GM18858 (cell line): Measurements from ENCODE around the gene TMCO6.
A peak's percentile ranks its signal among the peaks of the same experiment; 100 is the strongest.
"Not testable (repeated sequence)": the region's sequence is repeated elsewhere in the genome, so short reads cannot be mapped to it uniquely, and the experiment has no call there.

ENCODE experiments used
- ATAC-seq: cut with Tn5 transposase; IDR thresholded peaks from one replicate; pipeline ENCODE4 v1.9.1; 2021; ENCODE audit not compliant: unreplicated experiment

The TMCO6 gene

DNA sequence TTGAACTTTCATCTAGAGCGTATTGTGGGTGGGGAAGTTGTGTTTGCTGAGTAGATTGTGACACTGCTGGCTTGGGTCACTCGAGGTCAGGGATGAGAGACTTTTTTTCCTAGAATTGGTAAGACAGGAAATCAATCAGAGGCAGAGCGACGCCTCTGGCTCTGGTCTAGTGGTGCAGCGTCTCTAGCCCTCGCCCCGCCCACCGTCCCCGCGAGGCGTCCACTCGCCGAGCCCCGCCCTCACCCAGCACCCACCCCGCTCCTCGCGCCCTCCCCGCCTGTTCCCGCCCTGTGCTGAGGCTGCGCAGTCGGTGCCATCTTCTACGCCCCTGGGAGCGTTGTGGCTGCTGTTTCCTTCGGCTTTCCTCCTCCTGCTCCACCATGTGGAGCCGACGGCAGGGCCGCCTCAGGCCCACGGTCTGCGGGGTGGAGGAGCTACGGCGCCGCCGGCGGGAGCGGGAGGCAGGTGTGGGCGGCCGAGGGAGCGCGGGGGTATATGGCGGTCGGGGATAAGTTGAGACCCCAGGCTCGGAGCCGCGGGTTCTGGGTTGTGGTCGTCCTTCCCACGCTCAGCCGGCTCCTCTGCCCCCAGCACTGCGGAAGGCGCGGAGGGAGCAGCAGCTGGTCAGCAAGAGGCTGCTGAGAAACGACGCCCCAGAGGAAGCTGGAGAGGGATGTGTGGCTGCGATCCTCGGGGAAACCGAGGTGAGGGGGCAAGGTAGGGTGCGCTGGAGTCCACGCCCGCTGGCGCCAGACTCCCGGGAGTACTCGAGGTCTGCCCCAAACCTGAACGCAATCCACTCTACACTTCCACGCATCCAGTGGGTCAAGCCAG is at the start of gene TMCO6:
Gene TMCO6 (plus strand): TSS at position 304 of the 834 bp plus-strand sequence. CDS start 77 bp downstream, at position 381.
- peak; percentile 78 for ATAC-seq

- ATAC-seq = no peak
These were observed 48.4 kb upstream of the TMCO6 start for GRCh38 chr5:140590861-140591260.

GRCh38 chr5:140591747-140592372 is 47.4 kb upstream of the TMCO6 start:
- no peak for ATAC-seq

DNA sequence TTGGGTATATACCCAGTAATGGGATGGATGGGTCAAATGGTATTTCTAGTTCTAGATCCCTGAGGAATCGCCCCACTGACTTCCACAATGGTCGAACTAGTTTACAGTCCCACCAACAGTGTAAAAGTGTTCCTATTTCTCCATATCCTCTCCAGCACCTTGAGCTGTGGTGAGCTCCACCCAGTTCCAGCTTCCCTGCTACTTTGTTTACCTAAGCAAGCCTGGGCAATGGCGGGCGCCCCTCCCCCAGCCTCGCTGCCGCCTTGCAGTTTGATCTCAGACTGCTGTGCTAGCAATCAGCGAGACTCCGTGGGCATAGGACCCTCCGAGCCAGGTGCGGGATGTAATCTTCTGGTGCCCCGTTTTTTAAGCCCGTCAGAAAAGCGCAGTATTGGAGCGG is 46.2 kb upstream of the TMCO6 start:
- ATAC-seq = not testable (repeated sequence)

DNA sequence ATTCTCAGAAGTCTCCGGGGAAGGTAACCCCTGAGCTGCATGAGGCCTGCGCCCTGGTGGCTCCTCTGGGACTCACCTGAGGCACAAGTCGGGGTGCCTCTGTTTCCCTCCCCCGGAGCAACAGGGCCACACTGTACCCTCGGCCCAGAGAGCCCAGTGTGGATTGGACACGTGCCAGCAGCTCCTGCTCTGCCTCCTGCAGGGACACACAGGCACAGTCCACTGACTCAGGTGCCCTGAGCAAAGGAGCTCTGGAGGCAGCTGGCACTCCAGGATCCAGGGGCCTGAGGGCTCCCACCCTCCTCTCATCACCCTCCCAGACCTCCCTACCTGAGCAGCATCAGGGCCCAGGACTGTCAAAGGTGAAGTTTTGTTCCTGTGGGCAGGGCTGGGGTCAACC is 45.1 kb upstream of the TMCO6 start:
- ATAC-seq = no peak

DNA sequence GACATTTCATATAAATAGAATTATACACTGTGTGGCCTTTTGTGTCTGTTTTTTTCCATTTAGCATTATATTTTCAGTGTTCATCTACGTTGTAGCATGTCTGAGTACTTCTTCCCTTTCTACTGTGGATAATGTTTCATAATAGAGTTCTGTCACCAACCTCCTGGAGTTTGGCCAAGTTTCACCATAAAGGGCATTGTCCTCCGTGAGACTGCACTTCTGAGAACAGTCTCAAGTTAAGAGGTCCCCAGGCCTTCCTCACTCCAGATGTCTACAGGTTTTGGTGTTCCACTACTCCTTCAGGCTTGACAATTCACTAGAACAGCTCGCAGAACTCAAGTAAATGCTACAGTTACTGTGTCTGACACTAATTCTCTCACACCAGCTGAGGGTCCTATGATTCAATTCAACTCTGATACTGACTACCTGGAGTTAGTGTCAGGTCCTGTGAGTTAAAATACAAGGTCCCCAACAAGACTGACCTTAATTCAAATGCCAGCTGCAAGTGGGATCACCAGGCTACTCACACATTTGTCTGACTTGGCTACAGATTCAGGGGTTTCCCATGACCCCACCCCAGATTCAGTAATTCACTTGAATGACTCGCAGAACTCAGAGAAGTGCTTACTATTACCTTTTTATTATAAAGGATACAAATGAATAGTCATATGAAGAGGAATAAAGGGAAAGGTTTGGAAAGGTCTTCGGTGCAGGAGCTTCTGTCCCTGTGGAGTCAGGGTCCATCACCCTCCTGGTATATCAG is 43.5 kb upstream of the TMCO6 start:
- ATAC-seq = no peak

- no peak for ATAC-seq
These were observed 42.9 kb upstream of the TMCO6 start for GRCh38 chr5:140596321-140596741.

GRCh38 chr5:140598836-140599235 is 40.4 kb upstream of the TMCO6 start:
- ATAC-seq = no peak

- no peak for ATAC-seq
These were observed 39.2 kb upstream of the TMCO6 start for GRCh38 chr5:140600096-140600495.

DNA sequence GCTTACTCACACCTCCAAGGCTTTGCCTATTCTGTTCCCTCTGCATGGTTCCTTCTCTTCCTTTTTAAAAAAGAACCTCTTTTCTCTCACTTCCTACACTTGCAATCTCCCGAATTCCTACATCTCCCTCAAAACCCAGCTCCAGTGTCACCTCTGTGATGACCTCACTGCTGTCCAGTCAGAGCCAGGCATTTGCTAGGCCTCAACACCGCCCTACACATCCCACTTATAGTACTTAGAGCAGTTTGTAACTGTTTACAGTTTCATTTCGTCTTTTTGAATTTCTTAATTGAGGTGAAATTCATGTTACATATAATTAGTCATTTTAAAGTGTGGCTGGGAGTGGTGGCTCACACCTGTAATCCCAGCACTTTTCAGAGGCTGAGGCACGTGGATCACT is 37.1 kb upstream of the TMCO6 start:
- ATAC-seq = no peak

DNA sequence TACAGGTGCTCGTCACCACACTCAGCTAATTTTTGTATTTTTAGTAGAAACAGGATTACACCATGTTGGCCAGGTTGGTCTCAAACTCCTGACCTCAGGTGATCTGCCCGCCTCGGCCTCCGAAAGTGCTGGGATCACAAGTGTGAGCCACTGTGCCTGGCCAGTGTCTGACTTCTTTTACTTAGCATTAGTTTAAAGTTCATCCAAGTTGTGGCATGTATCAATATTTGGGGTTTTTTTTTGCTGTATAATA is 35.9 kb upstream of the TMCO6 start:
- ATAC-seq = not testable (repeated sequence)

- ATAC-seq = no peak
These were observed 35.5 kb upstream of the TMCO6 start for GRCh38 chr5:140603734-140604133.

DNA sequence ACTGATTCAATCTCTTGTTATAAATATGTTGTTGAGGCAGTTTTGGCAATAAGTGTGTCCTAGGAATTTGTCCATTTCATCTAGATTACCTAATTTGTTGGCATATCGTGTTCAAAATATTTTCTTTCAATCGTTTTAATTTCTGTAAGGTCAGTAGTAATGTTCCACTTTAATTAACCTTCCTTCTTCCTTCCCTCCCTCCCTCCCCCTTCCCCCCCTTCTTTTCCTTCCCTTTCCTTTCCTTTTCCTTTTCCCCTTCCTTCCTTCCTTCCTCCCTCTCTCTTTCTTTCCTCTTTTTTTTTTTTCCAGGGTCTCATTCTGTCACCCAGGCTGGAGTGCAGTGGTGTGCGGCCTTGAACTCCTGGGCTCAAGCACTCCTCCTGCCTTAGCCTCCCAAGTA is 33.4 kb upstream of the TMCO6 start:
- ATAC-seq = no peak

GRCh38 chr5:140607031-140607430 is 32.2 kb upstream of the TMCO6 start:
- ATAC-seq = no peak

GRCh38 chr5:140608722-140609121 is 30.5 kb upstream of the TMCO6 start:
- no peak for ATAC-seq

- ATAC-seq = no peak
These were observed 30.1 kb upstream of the TMCO6 start for GRCh38 chr5:140609126-140609525.

DNA sequence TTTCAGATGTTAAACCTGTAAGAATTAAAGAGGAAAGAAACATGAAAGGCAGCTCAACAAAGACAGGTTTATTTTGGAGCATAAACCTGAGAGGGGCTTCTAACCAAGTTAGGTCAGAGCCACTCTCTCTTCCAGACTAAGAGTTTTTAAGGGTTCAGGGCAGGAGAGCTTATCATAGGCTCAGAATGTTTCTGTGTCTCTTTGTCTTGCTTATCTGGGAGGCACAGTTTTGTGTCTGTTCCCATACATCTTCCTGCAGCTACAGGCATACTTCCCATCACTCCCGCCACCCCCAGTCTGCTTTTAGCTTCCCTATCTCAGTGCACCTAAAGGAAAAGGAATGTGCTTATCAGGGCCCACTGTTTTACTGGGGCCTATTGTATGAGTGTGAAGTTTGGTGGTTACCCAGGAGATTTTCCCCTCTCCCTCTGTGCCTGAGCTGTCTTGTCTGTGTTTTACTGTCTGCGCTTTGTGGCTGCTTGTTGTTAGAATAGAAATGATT is 28.2 kb upstream of the TMCO6 start:
- ATAC-seq = no peak

GRCh38 chr5:140622301-140622700 is 16.9 kb upstream of the TMCO6 start:
- ATAC-seq = no peak

- not testable (repeated sequence) for ATAC-seq
These were observed 16.2 kb upstream of the TMCO6 start for GRCh38 chr5:140623061-140623460.

DNA sequence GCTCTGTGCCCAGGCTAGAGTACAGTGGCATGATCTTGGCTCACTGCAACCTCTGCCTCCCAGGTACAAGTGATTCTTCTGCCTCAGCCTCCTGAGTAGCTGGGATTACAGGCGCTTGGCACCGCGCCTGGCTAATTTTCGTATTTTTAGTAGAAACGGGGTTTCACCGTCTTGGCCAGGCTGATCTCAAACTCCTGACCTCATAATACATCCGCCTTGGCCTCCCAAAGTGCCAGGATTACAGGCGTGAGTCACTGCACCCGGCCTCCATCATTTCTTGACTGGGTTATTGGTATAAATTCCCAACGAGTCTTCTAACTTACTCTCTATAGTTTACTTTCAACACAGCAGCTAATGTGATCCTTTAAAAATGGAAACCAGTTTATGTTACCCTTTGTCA is 14.4 kb upstream of the TMCO6 start:
- ATAC-seq = not testable (repeated sequence)

DNA sequence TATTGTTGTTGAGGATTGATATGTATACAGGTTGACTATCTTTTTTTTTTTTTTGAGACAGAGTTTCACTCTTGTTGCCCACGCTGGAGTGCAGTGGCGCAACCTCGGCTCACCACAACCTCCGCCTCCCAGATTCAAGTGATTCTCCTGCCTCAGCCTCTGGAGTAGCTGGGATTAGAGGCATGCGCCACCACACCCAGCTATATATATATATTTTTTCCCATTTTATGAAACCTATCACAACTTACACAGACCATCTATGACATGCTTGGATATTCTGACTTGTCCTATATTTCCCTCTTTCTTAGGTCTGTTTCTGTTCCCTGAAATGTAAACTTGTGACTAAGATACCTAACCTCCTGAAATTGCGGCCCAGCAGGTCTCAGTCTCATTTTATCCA is 11.3 kb upstream of the TMCO6 start:
- no peak for ATAC-seq

GRCh38 chr5:140628711-140629110 is 10.5 kb upstream of the TMCO6 start:
- no peak for ATAC-seq
